BLaER1 (cell line): Measurements from ENCODE around the gene CCR3.

Experiments used
- H3K27ac ChIP-seq: shearing (Covaris generic); formaldehyde crosslinking; 2 replicates; pipeline ENCODE4 v1.8.1; 2022
- H3K27me3 ChIP-seq: shearing (Covaris generic); formaldehyde crosslinking; 2 replicates; pipeline ENCODE4 v1.8.1; 2022
- H3K36me3 ChIP-seq: shearing (Covaris generic); formaldehyde crosslinking; 2 replicates; pipeline ENCODE4 v1.8.1; 2022
- H3K4me1 ChIP-seq: shearing (Covaris generic); formaldehyde crosslinking; 2 replicates; pipeline ENCODE4 v1.8.1; 2022
- H3K4me2 ChIP-seq: shearing (Covaris generic); formaldehyde crosslinking; 2 replicates; pipeline ENCODE4 v1.8.1; 2022
- H3K4me3 ChIP-seq: shearing (Covaris generic); formaldehyde crosslinking; 2 replicates; pipeline ENCODE4 v1.8.1; 2022
- H3K9ac ChIP-seq: shearing (Covaris generic); formaldehyde crosslinking; 2 replicates; pipeline ENCODE4 v1.8.1; 2022
- H3K9me3 ChIP-seq: shearing (Covaris generic); formaldehyde crosslinking; 2 replicates; pipeline ENCODE4 v1.8.1; 2022
- H4K20me1 ChIP-seq: shearing (Covaris generic); formaldehyde crosslinking; 2 replicates; pipeline ENCODE4 v1.8.1; 2022
- Cebpa-rat ChIP-seq: shearing (Covaris generic); IDR thresholded peaks from 2 replicates; pipeline ENCODE4 v1.8.1; 2022

CCR3 gene

DNA sequence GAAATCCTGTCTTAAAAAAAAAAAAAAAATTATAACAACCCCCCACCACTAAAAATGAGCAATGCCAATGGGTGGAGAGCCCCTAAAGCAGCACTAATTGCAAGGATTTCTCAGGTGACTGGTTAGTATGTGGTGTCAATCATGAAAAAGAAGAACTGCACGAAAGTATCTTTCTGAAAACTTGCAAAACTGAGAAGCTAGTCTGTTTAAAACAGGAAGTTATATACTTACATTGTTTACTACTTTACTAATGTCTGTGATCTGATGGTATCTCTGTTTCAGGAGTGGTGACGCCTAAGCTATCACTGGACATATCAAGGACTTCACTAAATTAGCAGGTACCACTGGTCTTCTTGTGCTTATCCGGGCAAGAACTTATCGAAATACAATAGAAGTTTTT lies at the start of gene CCR3:
CCR3 (plus strand) TSS at position 341 of the 400 bp plus-strand sequence. CDS start 22,699 bp downstream, outside the sequence.
- H3K9ac ChIP-seq, result no peak within 1 kb of the TSS

DNA sequence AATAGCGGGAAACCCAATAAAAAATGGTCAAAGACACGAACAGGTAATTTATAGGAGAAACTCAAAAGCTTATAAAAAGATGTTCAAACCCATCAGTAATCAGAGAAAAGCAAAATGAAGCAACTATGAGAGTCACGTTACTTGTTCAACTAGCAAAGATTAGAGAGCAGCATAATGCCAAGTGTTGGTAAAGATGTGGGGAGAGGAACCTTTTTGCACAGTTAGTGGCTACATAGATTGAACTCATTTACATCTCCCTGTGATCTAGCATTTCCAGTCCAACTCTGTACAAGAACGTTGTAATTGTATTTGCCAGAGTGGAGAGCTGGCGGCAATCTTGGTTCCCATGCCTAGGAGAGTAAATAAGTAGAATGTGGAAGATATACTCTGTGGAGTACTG lies 49.3 kb upstream of the CCR3 start:
- Histone ChIP-seq H3K36me3 (no peaks in the 10 kb centered on the region), H3K4me1 (peaks cover 12% of the 10 kb centered on the region), H3K27me3 (no peaks in the 10 kb centered on the region), H3K4me2 (no peak overlapping the region), H3K9ac (no peak overlapping the region), H3K4me3 (no peak overlapping the region), H3K9me3 (peaks cover 31% of the 10 kb centered on the region), H4K20me1 (no peaks in the 10 kb centered on the region), H3K27ac (no peak overlapping the region)
- TF ChIP-seq Cebpa-rat, result no peak

More for the DNA sequence above, at the start of gene CCR3:
- H3K27ac ChIP-seq, result no peak within 1 kb of the TSS
- H4K20me1 ChIP-seq, result no peaks in the 10 kb centered on the region
- H3K4me1 ChIP-seq, result no peaks in the 10 kb centered on the region
- H3K36me3 ChIP-seq, result no peaks in the 10 kb centered on the region
- no peaks in the 10 kb centered on the region for H3K27me3 ChIP-seq
- H3K4me3 ChIP-seq, result no peak within 1 kb of the TSS
- H3K9me3 ChIP-seq, result no peaks in the 10 kb centered on the region
- TF ChIP-seq Cebpa-rat, result no peak
- no peak within 1 kb of the TSS for H3K4me2 ChIP-seq

DNA sequence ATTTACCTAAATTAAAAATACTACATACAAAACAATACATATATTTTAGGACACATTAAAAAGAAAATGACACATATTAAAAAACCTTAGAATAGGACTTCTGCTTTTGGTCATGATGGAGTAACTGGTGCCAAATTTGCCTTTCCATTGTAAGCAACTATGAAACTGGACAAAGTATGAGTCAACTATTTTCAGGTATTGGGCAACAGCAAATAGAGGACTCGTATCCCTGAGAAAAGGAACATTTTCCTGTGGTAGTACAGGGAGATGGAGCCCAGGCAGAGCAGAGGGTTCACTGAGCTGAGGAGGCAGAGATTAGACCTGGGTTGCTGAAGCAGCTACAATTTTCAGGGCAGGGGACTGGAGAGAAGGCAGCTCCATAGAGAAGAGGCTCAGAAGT lies 48.8 kb upstream of the CCR3 start:
- peaks cover 7% of the 10 kb centered on the region for H3K4me1 ChIP-seq

DNA sequence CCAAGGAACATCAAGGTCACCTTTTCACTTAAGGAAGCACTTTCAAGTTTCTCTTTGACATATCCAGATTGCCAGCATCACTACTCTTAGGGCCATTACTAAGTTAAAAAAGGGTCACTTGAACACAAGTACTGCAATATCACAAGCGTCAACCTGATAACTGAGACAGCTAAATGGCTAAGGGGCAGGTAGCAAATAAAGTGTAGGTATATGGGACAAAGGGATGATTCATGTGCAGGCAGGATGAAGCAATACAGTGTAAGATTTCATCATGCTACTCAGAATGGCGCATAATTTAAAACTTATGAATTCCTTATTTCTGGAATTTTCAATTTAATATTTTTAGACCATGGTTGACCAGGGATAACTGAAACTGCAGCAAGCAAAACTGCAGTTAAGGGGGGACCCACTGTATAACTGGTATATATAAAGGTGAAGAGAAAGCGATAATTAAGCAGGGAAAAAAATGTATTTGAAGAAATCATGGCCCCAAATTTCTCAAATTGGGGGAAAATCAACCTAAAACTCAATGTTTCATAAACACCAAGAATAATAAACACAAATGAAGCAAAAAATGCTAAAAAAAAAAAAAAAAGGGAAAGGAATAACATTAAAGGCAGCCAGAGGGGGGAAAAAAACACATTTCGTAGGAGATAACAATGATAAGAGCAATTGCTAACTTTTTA lies 47.2 kb upstream of the CCR3 start:
- Histone ChIP-seq H4K20me1 (no peaks in the 10 kb centered on the region), H3K36me3 (no peaks in the 10 kb centered on the region), H3K4me1 (no peaks in the 10 kb centered on the region), H3K27me3 (no peaks in the 10 kb centered on the region), H3K4me3 (no peak overlapping the region), H3K9ac (no peak overlapping the region), H3K9me3 (peaks cover 31% of the 10 kb centered on the region), H3K27ac (no peak overlapping the region), H3K4me2 (no peak overlapping the region)
- TF ChIP-seq Cebpa-rat, result no peak

More for the DNA sequence above, 48.8 kb upstream of the CCR3 start:
- no peak for TF ChIP-seq Cebpa-rat
- Histone ChIP-seq H3K27me3 (no peaks in the 10 kb centered on the region), H3K4me3 (no peak overlapping the region), H4K20me1 (no peaks in the 10 kb centered on the region), H3K27ac (no peak overlapping the region), H3K4me2 (no peak overlapping the region), H3K9me3 (peaks cover 31% of the 10 kb centered on the region), H3K36me3 (no peaks in the 10 kb centered on the region), H3K9ac (no peak overlapping the region)

DNA sequence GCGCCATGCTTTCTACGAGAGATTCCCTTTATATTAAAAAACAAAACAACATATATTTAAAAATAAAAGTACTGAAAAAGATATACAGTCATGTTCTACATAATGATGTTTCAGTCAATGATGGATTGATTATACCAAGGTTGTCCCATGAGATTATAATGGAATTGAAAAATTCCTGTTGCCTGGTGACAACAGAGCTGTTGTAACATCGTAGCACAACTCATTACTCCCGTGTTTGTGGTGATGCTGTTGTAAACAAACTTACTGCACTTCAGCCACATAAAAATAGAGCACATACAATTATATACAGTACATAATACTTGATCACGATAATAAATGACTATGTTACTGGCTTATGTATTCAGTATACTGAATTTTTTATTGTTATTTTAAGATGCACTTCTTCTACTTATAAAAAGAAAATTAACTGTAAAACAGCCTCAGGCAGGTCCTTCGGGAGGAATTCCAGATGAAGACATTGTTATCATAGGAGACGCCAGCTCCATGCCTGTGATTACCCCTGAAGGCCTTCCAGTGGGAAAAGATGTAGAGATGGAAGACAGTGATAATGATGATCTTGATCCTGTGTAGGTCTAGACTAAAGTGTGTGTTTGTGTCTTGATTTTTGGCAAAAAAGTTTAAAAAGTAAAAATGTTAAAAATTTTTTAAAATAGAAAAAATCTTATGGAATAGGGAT lies 45.9 kb upstream of the CCR3 start:
- Histone ChIP-seq H3K36me3 (no peaks in the 10 kb centered on the region), H3K4me3 (no peak overlapping the region), H3K4me1 (no peaks in the 10 kb centered on the region), H3K27me3 (no peaks in the 10 kb centered on the region), H3K9ac (no peak overlapping the region), H3K9me3 (peaks cover 27% of the 10 kb centered on the region), H3K27ac (no peak overlapping the region), H3K4me2 (no peak overlapping the region), H4K20me1 (no peaks in the 10 kb centered on the region)
- TF ChIP-seq Cebpa-rat, result no peak

DNA sequence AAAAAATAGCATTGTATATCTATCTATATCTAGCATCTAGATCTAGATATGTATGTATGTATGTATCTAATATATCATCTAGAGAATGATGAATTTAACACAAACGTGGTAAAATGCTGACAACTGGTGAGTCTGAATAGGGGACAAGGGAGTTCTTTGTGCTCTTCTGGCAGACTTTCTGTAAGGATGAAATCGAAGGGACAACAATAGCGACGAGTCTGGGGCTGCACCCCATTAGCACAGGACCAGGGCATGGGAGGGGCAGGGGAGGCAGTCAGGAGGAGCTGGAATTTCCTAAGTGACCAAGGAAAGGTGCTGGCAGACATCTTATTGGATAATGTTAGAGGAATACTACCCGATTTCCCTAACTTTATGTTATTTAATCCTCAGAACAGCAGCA lies 42.0 kb upstream of the CCR3 start:
- Histone ChIP-seq H3K4me2 (no peak overlapping the region), H3K9ac (no peak overlapping the region), H3K9me3 (peaks cover under 1% of the 10 kb centered on the region; the same call in 1 of the 2 replicates), H4K20me1 (no peaks in the 10 kb centered on the region), H3K27ac (no peak overlapping the region), H3K4me1 (no peaks in the 10 kb centered on the region), H3K4me3 (no peak overlapping the region), H3K27me3 (no peaks in the 10 kb centered on the region), H3K36me3 (no peaks in the 10 kb centered on the region)
- no peak for TF ChIP-seq Cebpa-rat

DNA sequence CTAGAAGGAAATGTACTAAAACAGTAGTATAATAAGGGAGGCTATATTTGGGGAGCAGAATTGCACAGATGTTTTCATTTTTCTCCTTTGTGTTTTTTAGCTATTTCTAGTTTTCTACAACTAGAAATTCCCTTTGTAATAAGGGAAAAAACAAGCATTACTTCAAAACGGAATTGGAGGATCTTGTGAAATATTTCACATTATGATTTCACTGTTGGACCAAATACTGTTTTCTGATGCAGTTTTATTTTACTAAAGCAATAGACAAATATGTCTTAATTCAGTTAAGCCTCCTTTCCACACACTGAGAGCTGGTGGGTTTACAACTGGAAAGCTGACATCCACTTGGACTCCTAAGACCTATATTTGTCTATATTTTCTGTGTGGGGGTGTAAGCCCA lies 41.5 kb upstream of the CCR3 start:
- Histone ChIP-seq H3K9ac (no peak overlapping the region), H3K27me3 (no peaks in the 10 kb centered on the region), H3K4me1 (no peaks in the 10 kb centered on the region), H4K20me1 (no peaks in the 10 kb centered on the region), H3K9me3 (no peaks in the 10 kb centered on the region), H3K4me3 (no peak overlapping the region), H3K27ac (no peak overlapping the region), H3K4me2 (no peak overlapping the region), H3K36me3 (no peaks in the 10 kb centered on the region)
- TF ChIP-seq Cebpa-rat, result no peak

DNA sequence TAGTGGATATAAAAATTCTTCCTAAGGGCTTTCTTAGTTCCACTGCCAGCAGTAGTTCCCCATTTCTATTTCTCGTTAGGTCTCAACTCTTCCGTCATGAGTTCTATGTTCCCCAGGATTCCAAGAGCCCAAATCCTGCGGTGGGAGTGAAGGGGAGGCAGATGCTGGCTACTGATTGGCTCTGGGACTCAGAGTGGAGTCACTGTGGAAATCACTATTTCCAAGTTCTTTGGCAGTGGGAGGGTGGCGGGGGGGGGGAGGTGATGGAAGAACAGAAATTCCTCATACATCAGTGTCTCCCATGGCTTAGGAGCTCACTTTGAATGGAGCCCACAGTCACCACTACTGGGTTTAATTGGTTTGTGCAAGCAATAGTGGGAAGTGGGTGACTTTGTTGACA lies 39.7 kb upstream of the CCR3 start:
- Histone ChIP-seq H3K4me3 (no peak overlapping the region), H3K27me3 (no peaks in the 10 kb centered on the region), H3K9me3 (no peaks in the 10 kb centered on the region; the same call in 1 of the 2 replicates), H3K9ac (no peak overlapping the region), H4K20me1 (no peaks in the 10 kb centered on the region), H3K4me1 (peaks cover under 1% of the 10 kb centered on the region; the same call in 1 of the 2 replicates), H3K36me3 (no peaks in the 10 kb centered on the region), H3K27ac (no peak overlapping the region), H3K4me2 (no peak overlapping the region)
- no peak for TF ChIP-seq Cebpa-rat

DNA sequence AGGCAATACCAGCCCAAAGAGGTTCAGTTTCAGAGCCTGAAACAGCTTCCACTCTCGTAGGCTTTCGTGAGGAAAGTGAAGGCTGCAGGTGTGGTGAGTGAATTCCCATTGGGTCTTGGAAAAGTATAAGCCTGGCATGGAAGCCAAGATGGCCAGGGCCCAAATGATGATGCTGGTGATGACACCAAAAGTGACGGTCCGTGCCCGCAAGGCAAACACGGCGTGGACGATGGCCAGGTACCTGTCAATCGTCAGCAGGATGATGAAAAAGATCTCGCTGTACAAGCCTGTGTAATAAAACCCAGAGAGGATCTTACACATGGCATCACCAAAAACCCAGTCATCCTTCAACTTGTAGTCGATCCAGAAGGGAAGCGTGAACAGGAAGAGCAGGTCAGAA lies 38.6 kb upstream of the CCR3 start:
- no peak for TF ChIP-seq Cebpa-rat

DNA sequence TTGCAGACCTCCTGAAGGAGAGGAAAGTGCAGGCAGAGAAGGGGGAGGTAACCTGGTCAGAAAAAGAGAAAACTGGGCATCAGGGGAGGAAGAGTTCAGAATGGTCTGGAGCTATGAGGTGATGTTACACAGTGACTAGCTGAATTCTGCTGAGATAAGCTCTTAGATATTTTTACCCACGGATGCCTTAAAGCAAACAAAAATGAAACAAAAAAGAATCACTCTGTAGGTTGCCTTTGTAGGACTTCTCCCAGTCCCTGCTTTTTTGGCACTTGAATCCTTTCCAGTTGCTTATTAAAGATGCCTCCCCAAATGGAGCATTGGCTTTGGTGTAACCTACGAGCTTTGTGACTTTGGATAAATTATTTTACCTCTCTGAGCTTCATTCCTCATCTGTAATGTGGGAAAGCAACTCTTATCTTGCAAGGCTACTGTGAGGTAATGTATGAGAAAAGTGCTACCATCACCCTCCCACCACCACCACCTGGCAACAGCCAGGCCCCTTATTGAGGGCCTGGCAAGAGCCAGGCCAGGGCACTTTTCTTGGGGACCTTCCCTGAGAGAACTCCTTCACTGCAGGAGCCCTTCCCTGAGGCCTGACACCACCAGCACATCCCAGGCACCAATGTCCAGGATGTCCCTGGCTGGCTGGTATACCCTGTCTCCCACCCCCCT lies 36.8 kb upstream of the CCR3 start:
- Histone ChIP-seq H3K27ac (no peak overlapping the region), H3K4me3 (no peak overlapping the region), H3K4me1 (peaks cover 13% of the 10 kb centered on the region), H3K9ac (no peak overlapping the region), H3K4me2 (no peak overlapping the region), H3K9me3 (no peaks in the 10 kb centered on the region; the same call in 1 of the 2 replicates), H3K27me3 (no peaks in the 10 kb centered on the region), H3K36me3 (no peaks in the 10 kb centered on the region), H4K20me1 (no peaks in the 10 kb centered on the region)
- TF ChIP-seq Cebpa-rat, result no peak

More for the DNA sequence above, 38.6 kb upstream of the CCR3 start:
- H3K9me3 ChIP-seq, result no peaks in the 10 kb centered on the region; the same call in 1 of the 2 replicates
- no peak overlapping the region for H3K4me3 ChIP-seq
- H3K4me1 ChIP-seq, result peaks cover 12% of the 10 kb centered on the region
- no peak overlapping the region for H3K4me2 ChIP-seq
- no peaks in the 10 kb centered on the region for H3K27me3 ChIP-seq
- H3K36me3 ChIP-seq, result no peaks in the 10 kb centered on the region
- H4K20me1 ChIP-seq, result no peaks in the 10 kb centered on the region
- H3K9ac ChIP-seq, result no peak overlapping the region
- H3K27ac ChIP-seq, result no peak overlapping the region
